Measurements from ENCODE around the gene FSD1. TPM values are rescaled to one million over a fixed set of nuclear protein-coding genes. Genes with fewer than 3 reads are reported as not detected.

FSD1 gene
- total and polyA plus RNA-seq, 9 of the 15 experiments (the other 6 are each of a cell fraction or from before 2014, with no cell fraction given): 0.11 to 1.9 (median 0.94) TPM; not detected in 1

- TF ChIP-seq ETS2 (tag; IDR thresholded peaks at IDR 0.05; ENCODE audit: borderline replicate concordance, poor library complexity, severe bottlenecking) (no peak), KLF13 (tag; IDR thresholded peaks at IDR 0.05; ENCODE audit: borderline replicate concordance, low read depth) (no peak), ZNF696 (CRISPR knock-in tag; conservative IDR thresholded peaks at IDR 0.05) (no peak), ZNF655 (CRISPR knock-in tag; IDR thresholded peaks at IDR 0.05) (no peak), ZNF121 (CRISPR knock-in tag; conservative IDR thresholded peaks at IDR 0.05) (no peak), POLR2B (IDR thresholded peaks at IDR 0.05; ENCODE audit: low read depth, partially characterized antibody) (peak; percentile 48), SFPQ (IDR thresholded peaks at IDR 0.05; ENCODE audit: low read depth, low read length) (no peak), HMBOX1 (IDR thresholded peaks at IDR 0.05) (no peak), HSF4 (CRISPR knock-in tag; IDR thresholded peaks at IDR 0.05; ENCODE audit: borderline replicate concordance) (no peak), PHB2 (IDR thresholded peaks at IDR 0.05; ENCODE audit: low read depth) (no peak), ZNF274 (IDR thresholded peaks at IDR 0.05; ENCODE audit: borderline replicate concordance, low read depth, low read length) (no peak), ZNF324 (CRISPR knock-in tag; IDR thresholded peaks at IDR 0.05) (no peak), KDM5B (IDR thresholded peaks at IDR 0.05; ENCODE audit: insufficient replicate concordance, low read depth, low read length) (peak; percentile 69), ZBTB2 (IDR thresholded peaks at IDR 0.05) (no peak), ZEB2 (IDR thresholded peaks at IDR 0.05) (0 out of 2 replicates have a peak, but pooled peaks have one; percentile 38), CTBP1 (IDR thresholded peaks at IDR 0.05; ENCODE audit: borderline replicate concordance) (no peak; the same call in 1 of the 2 replicates), FIP1L1 (IDR thresholded peaks at IDR 0.05; ENCODE audit: low read depth, low read length, poor library complexity, severe bottlenecking) (no peak), PHB (CRISPR knock-in tag; IDR thresholded peaks at IDR 0.05) (no peak), PCBP1 (IDR thresholded peaks at IDR 0.05; ENCODE audit: low read depth, low read length, poor library complexity, severe bottlenecking) (no peak), L3MBTL2 (IDR thresholded peaks at IDR 0.05) (peak; percentile 94), ZNF316 (IDR thresholded peaks at IDR 0.05) (no peak), ZNF165 (CRISPR knock-in tag; IDR thresholded peaks at IDR 0.05; ENCODE audit: borderline replicate concordance) (no peak)
Measured at GRCh38 chr19:4327252-4327876, 23.0 kb downstream of the FSD1 start (continued).
